GM19238 (cell line): ENCODE measurements around the gene DDX20.
"Not testable (repeated sequence)": the region's sequence is repeated elsewhere in the genome, so short reads cannot be mapped to it uniquely, and the experiment has no call there.

Source experiments
- DNase-seq: peaks from one replicate; pipeline ENCODE4 v3.0.0; 2011; ENCODE audit warnings: low spot score; ENCODE audit not compliant: insufficient read length

Gene DDX20

DNA sequence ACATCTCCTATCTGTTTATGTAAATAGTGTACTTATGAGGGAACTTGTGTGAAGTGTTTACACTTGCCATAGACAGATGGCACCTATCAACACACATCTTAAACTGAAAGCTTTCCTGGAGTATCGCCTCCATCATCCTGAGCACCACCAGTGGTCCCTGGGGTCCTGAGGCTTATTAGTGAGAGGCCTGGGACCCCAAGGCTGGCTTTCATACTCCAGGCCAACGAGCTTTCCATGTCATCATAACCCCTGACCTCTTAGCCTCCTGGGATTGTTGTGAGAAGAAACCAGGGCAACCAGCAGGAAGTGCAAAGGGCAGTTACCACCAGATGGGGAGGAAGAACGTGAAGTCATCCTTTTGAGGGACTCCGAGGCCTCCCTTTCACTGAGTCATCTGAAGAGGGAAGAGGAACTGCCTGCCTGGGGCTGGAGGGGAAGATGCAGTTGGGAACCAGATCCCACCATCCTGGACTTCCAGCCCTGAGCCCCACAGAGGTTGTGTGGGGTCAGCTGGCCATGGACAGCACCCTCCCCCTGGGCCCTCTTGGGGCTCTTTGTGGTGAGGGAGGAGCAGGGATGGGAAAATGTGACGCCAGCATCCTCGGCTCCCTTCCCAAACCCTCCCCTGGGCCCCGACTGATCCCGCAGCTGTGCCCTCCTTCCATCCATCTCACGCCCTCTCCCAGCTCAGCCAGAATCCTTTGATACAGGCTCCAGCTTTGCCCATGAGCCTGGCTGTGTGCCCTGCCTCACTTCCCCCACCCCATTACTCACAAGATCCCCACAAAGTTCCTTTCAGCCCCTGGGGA, 22.3 kb upstream of the DDX20 start:
- no peak for DNase-seq

DNA sequence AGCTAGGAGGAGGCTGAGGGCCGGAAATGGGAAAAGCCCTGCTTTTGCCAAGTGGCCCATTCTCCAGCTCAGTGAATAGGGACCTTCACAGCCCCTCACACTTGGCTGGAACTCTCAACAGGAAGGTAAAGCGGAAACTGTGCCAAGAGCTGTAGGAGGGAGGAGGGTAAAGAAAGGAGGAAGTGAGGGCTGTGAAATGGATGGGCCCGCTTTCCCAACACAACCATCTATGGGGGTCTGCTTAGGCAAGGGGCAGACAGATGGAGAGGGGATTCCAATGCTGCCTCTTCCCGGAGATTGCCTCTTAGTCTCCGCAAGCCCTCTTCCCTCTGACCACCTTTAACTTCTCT, 21.7 kb upstream of the DDX20 start:
- DNase-seq: no peak

DNA sequence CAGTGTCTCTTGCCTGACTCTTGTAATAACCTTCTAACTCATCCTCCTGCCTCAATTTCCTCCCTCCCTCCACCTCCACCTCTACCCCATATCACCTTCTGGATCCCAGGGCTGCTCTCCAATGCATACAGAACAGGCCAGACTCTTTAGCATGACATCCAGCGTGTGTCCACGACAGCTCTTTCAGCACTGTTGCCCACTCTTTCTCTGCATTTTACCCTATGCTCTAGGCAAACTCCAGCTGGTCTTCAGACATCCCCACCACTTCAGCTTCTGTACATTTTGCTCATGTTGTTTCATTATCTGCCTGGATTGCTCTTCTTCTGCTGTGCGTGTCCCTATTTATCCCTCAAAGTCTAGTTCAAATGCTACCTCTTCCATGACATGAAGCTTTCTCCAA, 21.3 kb upstream of the DDX20 start:
- DNase-seq: no peak

DNA sequence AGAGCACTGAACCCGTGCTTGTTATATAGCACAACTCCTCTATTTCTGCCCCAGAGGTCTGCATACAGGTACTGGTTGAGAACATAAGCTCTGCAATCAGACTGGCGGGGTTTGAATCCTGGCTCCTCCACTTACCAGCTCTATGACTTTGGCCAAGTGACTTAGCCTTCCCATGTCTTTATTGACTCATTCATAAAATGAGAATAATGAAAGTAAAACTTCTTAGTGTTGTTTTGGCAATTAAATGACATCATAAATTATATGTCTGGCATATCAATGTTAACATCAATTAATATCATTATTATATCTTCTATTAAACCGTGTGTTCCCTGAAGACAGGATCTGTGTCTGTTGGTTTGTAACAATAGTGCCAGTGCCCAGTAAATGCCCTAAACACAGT, 20.8 kb upstream of the DDX20 start:
- DNase-seq: no peak

DNA sequence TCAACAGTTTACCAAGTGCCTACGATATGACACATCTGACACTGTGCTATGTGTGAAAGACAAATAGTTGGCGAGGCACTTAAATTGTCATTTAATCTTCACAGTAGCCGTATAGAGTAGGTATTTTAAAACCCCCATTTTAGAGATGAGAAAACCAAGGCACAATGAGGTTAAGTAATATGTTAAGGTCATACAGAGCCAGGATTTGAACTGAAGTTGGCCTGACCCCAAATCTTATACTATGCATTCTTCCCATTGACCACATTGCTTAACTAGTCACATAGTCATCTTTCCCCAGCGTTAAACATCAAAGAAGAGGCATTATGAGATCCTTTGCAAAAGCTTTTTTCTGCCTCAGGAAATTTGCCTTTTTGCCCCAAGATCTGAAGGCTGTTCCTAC, 20.4 kb upstream of the DDX20 start:
- DNase-seq: no peak

DNA sequence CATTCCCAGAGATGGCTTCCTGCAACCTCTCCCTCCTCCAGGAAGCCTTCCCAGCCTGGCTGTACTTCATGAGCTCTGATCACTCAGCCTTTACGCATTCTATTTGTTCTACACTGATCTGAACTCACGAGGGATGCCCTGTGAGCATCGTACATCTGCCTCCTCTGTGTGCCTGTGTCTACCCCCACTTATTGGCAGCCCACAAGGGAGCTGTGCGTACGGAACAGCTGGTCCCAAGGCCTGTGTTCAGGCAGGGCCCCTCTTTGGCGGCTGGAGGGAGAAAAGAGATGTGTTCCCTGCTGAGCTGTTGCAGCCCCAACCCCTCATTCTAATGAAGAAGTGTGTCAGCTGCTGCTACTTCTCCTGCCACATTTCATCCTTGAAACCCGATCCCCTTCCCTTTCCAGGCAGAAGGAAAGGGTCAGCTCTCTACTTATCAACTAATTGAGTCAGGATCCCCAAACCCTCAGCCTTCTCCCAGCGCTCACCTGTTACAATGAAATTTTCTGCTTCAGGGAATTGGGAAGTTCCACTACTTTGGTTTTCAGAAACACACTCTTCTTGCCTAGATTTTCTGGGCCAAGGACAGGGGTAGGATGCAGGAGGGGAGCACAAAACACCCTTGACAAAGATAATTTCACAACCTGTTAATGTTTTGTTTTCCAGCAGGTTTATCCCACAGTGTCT, 19.7 kb upstream of the DDX20 start:
- no peak for DNase-seq

DNA sequence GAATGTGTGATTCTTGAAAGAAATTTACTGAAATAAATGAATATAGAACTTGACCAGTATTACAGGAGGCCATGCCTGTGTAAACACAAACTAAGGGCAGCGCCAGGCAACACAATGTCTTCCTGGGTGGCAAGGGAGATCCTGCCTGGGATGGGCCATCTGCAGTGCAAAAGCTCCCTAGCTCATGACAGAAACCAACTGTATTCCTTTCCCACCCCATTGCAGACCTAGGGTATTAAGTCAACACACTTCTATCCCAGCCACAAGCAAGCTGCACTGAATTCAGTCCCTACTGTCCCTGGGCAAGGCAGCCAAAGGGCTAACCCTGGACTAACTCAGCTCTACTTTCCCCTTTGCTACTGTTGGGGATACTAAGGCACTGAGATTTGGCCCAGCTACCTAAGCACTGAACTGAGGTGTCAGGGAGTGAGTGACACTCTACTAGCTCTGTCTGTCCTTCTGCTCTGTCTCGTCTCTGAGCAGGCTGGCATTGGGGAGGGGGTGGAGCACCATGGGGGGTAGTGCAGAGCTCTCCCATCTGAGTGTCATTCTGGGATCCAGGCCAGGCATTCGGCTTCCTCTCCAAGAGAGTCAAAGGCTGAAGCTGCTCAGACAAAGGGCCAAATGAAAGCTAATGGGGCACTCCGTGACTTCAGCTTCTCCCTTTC, 19.0 kb upstream of the DDX20 start:
- DNase-seq: no peak

DNA sequence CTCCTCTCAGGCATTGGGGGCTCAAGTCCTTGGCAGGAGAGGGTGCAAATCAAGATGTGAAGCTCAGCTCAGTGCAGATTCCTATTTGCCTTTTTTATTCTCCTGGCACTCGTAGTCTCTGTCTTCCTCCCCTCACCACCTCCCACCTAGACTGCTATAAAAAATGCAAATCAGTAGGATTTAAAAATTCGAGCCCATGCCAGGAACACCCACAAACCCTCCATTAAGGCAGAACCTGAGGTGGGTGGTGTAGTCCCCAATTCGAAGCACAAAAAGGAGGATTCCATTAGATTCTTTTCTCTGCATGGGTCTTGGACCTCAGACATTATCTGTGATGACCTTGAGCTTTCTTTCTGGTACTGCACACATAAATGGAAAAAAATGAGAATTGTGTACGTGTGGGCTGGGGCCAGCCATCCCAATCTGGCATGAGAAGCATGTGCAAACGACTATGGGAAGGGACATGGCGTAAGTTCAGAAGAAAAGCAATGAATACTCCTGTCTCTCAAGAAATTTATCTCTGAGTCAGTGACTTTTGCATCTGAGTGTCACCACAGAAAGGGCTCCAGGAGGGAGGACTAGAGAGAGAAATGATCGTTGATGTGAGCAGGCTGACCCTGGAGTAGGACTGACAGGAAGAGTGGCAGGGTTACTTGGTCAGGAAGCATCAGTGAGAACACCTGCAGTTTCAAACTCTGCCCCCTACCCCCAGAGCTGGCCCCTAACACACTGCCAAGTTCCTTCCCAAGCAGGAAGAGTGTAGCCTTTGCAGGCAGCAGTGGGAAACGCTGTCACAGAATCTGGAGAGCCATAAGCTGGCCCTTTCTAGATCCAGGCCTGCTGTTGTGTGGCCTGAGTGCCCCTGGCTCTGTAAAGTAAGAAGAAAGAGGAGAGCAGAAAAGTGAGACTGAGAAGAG, 18.2 kb upstream of the DDX20 start:
- DNase-seq: no peak

DNA sequence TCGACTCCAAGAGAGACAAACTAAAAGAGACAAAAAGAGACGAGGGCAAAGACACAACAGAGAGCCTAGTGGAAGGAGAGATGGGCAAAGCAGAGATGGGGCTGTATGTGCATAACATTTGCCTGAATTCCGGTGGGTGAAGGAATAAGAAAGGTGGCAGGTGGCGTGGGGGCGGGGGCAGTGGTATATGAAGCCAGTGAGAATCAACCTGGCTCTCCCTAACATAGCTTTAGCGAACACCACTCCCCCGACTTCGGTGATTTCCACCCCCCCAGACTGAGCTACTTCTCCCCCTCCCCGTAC, 17.6 kb upstream of the DDX20 start:
- no peak for DNase-seq

DNA sequence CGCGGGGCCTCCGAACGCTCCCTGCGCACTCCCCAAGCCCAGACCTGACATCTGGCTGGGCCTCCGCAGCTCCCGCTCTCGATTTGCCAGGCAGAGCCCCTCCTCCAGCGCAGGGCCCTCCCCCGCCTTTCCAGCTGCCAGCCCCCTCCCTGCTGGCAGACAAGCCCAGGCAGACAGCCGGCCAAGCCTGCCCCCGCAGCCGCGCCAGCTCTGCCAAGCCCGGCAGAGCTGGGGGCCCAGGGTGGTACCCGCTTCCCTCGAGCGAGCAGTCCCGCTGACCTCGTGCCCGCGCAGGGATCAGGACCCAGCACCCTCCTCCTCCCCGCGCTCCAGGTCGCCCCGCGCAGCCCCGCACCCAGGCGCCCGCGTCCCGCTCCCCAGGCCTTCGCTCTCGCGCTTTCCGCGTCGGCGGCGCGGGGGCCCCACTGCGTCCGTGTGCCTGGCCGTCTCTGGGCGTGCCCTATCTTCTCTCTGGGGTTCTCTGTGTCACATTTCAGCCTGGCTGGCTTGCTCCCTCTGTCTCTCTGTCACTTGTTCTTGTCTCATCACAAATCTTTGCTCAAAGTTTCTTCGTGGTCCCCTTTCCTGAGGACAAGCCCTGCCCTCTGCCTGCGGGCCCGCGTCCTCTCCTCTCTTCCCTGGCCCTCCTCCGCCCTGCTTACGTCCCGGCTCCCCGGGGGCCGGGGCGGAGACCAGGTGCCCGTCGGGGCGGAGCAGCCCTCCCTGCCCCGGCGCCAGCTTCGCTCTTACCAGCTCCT, 17.1 kb upstream of the DDX20 start:
- DNase-seq: no peak

DNA sequence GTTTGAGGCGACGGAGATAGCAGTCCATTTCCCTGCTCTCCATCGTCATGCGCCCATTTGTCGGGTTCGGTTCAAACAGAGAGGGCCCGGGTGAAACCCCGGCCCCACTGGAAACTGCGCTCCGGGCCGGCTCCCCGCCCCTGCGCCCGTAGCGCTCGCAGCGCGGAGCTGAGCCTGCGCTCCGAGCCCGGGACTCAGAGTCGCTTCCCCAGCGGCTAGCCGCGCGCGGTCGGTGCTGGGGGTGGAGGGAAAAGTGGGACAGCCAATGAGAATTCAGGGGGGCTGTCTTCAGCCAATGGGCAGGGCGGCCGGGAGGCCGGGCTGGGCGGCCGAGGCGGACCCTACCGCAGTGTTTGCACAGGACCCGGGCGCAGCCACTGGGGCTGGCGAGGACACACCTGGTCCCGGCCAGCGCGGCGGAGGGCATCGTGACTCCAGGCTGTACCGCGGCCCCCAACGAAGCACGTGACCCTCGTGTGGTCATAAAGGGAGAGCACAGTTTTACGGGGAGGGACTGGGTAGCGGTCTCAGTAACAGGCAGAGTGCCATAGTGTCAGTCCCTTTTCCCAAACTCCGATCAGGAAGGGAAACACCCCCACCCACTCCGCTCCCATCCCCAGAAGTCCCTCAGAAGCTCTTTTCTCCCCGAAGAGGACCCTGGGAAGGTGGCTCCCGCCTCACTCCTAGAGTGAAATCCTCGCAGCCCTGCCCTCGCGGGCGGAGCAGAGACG, 16.3 kb upstream of the DDX20 start, which contains the start of gene INKA2:
Gene INKA2 (minus strand): TSS at position 202 of the 731 bp plus-strand sequence. CDS start 153 bp downstream, at position 49.
- peak; percentile 78 for DNase-seq

DNA sequence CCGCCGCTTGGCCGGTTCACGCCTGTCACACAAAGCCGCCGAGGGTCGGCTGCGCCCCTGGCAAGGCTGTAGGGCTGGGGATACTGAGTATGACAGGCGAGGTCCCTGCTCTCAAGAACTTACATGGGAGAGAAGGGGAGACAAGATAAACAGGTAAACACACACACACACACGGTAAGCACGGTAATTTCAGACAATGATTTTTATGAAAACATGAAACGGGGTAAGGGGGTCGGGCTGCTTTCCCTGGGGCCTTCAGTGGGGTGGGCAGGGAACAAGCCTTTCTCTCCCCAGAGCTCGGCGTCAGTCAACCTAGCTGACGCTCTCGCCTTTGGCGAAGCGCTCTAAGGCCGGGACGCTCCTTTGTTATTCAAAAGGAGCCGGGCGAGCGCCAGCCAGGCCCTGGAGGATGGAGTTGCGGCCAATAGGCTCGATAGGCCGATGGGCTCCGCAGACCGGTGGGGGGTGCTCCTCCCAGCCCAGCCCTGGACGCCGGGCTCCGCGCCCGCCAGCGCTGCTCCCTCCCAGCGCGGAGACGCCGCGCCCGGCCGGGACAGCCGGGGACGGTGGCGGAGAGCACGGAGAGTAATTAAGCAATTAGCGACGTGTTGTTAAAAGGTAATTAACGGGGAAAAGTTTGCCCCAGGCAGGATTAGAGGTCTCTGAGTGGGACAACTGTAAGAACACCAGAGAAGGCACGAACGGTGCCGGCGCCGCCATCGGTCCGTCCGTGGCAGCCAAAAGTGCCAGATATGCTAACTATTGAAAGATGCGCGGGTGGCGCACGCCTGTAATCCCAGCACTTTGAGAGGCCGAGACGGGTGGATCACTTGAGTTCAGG, 15.6 kb upstream of the DDX20 start:
- no peak for DNase-seq

DNA sequence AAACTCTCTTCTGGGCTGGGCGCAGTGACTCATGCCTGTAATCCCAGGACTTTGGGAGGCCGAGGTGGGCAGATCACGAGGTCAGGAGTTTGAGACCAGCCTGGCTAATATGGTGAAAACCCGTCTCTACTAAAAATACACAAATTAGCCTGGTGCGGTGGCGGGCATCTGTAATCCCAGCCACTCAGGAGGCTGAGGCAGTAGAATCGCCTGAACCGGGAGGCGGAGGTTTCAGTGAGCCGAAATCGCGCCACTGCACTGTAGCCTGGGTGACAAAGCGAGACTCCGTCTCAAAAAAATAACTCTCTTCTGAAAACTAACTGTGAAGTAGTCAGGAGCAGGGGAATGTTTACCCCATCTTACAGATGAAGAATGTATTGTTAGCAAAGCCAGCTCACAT, 13.4 kb upstream of the DDX20 start:
- not testable (repeated sequence) for DNase-seq

DNA sequence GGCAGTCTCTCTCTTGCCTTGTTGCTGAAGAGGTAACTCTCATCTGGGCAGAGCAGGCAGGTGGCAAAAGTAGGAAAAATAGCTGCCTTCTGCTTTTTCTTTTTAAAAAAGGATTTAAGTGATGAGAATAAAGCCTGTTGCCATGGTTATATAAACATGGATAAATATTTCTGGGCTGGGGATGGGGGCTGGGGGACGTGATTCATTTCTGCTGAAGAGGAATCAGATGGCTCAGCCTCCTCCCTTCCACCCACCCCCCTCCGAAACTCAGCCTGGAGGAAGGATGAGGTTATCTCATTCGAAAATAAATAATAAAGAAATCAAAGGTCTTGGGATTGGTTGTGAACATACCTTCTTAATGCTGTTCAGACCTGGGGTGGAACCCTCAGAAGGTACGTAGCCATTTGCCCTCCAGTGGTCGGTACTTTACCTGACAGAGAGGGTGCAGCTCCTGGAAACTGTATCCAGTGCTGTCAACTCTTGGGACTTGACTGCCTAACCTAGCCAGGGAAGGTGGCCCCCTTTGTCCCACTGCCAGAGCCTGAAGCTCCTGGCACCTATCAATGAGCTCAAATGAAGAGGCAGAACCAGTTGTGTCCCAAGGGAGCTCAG, 12.7 kb upstream of the DDX20 start:
- no peak for DNase-seq

DNA sequence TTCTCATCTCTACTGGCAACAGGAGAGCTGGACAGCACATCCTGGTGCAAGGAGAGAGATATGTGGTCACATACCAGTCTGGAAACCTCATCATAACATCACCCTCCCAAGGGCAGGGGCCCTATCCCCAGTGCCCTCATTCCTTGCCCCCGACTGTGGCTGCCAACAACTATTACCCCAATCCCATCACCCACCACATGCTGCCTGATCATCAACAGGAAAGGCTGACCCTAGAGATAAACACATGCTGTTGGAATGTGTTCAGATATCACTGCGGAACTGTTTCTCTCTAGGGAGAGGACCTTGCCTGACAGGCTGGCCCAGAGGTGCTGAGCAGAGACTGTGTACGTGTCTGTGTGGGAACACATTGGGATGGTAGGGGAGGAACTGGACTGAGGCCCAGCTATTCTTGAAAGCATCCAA, 12.0 kb upstream of the DDX20 start:
- DNase-seq: no peak

DNA sequence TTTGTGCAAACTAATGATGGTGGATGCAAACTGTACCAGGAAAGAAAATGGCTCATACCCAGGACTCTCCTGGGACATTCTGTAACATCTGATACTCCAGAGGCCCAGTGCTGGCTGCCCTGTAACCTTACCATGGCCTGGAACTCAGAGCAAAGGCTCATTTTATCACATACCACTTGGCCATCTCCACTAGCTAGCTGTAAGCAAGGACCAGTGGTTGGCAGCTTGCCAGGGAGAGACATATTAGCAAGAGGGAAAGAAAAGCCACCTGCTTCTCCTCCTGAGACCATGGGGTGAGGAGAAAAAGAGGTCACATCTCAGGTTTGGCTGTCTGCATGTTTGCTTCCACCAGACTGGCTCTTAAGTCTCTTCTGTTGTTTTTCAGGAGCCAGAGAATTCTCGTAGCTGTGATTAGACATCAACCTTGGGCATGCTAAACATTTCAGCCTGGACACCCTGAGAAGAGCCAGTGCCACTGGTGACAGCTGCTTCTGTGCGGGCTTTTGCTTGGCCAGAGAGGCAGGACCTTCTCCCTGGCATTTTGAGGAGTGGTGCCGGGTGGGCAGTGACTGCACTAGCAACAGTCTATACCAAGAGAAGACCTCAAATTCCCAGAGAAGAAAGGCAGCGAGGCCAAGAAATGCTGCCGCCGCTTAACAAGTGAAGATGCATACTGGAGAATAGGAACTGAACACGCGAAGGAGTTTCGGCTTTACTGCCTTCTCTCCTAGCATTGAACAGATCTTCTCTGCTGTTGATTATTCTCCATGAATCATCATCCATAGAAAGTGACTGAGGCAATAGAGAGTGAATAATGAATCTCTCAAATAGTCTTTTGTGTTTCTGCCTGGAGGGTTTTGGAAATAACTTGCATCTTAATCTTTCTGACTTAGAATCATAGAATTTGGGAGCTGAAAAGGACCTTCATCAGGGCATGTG, 9.8 kb upstream of the DDX20 start:
- no peak for DNase-seq

DNA sequence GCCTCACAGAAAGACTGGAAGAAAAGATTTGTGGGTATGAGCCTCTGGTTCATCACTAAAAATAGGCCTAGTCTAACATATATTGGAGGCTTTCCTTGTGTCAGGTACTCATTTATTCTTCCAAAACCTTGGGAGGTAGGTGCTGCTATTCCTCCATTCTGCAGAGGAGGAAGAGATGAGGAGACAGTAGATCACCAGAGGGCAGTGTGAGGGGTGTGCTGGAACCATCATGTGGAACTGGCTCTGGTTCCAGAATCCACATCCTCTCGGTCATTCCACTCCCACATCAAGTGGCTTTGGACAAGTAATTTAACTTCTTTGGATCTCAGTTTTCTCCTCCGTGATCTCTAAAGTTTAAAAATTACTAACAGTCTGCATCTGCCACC, 9.1 kb upstream of the DDX20 start:
- no peak for DNase-seq

DNA sequence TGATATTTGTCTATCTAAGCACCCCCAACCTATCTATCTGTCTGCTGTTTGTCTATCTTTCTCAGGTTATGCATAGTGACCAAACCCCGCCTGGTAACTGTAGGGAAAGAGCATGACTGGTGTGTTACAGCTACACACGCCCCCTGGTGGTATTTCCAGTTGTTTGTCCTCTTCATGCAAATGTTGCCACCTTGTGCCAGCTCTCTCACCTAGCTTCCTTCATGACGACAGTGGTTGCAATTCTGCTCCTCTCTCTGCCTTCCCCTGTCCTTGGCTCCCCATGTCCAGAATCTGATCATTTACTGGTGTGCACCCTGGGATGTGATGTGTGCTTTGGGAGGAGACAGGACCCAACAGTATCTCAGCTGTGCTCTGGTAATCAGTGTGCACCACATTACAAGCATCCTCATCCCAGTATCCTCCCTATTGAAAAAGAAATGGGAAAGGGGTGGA, 8.4 kb upstream of the DDX20 start:
- no peak for DNase-seq
